ENCODE measurements around the gene ACAD9.
"Not testable (repeated sequence)": the region's sequence is repeated elsewhere in the genome, so short reads cannot be mapped to it uniquely, and the experiment has no call there.

ACAD9 gene

GRCh38 chr3:128863560-128863959, 15.9 kb upstream of the ACAD9 start:
- no peak for DNase-seq

DNA sequence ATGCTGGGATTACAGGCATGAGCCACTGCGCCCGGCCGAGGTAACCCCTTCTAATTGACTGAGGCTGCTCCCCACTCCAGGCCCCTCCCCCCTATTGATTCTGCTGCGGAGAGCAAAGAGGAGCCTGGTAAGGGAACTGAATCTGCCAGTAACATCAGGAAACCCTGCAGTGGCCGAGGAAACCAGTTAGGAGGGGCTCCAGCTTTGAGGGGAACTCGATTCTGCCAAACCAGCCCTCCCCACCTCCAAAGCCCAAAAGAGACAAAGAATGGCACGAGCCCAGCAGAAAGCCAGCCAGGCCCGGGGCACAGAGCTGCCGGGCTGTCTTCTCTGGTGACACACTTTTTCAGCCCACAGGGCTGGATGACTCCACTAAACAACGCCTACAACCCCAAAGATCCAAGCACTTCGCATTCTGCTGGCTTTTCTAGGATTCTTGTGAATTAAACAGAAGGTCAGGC, 15.0 kb upstream of the ACAD9 start:
- DNase-seq, result no peak

- not testable (repeated sequence) for DNase-seq
Observed at GRCh38 chr3:128864849-128865804, 14.3 kb upstream of the ACAD9 start.

DNA sequence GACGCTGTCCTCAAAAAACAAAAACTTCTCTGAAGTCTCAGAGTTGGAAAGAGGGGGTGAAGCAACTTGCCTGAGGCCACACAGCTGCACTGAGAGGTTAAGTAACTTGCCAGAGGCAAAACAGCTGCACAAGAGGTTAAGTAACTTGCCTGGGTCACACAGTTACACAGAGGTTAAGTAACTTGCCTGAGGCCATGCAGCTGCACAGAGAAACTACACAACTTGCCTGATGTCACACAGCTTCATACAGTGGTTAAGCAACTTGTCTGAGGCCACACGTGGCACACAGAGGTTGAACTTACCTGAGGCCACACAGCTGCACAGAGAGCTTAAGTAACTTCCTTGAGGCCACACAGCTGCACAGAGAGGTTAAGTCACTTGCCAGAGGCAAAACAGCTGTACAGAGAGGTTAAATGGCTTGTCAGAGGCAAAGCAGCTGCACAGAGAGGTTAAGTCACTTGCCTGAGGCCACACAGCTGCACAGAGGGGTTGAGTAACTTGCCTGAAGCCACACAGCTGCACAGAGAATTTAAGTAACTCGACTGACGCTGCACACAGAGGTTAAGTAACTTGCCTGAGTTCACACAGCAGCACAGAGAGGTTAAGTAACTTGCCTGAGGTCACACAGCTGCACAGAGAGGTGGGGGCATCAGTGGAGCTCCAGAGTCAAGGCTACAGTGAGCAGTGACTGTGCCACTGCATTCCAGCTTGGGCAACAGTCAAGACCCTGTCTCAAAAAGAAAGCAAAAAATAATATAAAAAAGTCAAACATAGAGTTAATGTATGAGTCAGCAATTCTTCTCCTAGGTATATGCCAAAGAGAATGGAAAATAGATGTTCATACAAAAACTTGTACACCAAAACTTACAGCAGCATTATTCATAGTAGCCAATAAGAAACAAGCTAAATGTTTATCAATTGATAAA, 12.0 kb upstream of the ACAD9 start:
- DNase-seq, result no peak

- DNase-seq, result no peak
Observed at GRCh38 chr3:128870347-128870746, 9.1 kb upstream of the ACAD9 start.

DNA sequence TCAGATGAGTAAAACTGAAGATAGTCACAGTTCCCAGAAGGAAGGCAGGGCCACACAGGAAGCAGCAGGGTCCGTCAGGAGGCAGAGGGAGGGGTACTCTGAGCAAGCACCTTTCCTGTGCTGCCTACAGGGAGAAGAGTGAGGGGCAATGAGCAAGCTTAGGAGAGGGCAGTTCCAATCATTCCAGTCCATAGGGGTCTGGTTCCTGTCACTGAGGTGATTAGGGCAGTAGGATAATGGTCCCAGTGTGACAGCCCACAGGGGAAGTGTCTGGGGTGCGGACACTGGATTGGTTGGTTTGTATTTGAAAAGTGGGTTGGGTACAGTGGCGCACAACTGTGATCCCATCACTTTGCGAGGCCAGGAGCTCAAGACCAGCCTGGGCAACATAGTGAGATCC, 7.1 kb upstream of the ACAD9 start:
- DNase-seq, result no peak

DNA sequence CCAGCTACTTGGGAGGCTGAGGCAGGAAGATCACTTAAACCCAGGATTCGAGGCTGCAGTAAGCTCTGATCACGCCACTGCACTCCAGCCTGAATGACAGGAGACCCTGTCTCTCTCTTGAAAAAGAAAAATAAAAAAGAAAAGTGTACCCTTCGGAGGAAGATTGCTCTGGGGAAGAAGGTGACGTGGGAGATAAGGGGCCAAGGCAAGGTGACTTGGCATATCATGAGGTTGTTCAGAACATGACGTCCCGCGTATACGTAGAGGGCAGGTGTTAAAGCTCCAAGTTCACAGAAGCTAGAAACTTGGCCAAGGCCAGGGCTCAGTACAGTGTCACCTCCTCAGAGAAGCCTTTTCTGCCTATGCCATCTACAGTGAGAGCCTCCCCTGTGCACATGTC, 6.7 kb upstream of the ACAD9 start:
- DNase-seq, result no peak

DNA sequence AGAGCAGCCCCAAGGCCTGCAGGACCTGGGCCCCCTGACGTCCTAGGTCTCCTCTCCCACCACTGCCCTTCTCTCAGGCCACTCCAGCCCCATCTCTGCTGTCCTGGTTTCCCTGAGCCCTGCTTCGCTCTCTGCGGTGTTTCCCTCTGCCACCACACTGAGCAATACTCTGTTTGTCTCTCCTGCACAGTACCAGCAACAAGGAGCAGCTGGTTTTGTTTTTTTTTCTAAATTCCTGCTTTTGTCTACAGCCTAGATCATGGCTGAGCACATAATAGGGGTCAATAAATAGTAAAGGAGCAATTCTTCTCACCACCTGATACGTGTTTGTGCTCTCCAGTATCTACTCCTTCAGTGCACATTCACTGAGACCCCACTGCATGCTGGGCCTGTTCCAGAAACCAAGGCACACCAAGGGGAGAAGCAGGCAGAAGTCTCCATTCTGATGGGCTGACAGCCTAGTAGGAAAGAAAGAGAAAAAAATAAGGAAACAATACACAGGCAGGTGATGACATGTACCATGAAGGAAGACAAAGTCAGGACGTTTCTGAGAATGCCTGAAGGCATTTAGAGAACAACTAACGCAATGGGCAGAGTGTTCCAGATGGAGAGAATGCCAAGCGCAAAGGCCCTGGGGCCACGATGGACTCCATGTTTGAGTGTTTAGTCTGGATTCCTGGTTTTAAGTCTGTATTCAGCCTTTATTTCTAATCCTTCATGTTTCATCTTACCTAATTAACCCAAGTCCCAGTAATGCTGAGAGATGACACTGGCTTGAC, 6.0 kb upstream of the ACAD9 start:
- DNase-seq, result no peak

GRCh38 chr3:128874481-128875180, 4.8 kb upstream of the ACAD9 start:
- DNase-seq, result no peak

- peak; percentile 63 to 70 for DNase-seq
Observed at GRCh38 chr3:128875556-128876120, 3.8 kb upstream of the ACAD9 start.

GRCh38 chr3:128878011-128878457, 1.4 kb upstream of the ACAD9 start:
- DNase-seq, result no peak

- DNase-seq, result peak; percentile 39 to 41
Observed at GRCh38 chr3:128878556-128879124, 780 bp upstream of the ACAD9 start.

DNA sequence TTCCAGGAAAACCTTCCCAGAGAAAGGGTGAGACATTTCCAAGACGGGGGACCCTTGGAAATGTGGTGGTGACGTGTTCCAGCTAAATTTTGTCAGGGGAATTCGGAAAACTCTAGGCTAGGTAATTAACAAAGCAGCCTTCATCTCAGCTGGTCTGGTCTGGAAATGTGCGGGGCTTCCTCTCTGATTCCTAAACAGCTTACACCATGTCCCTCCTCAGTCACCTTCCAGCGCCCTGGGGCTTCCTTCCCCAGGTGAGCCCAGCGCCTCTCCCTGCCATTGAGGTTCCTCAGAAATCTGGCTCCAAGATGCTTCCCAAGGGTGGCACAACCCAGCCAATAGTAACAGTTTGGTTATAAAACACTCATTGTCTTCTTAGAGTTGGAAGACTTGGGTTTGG, 571 bp downstream of the ACAD9 start:
- no peak for DNase-seq

DNA sequence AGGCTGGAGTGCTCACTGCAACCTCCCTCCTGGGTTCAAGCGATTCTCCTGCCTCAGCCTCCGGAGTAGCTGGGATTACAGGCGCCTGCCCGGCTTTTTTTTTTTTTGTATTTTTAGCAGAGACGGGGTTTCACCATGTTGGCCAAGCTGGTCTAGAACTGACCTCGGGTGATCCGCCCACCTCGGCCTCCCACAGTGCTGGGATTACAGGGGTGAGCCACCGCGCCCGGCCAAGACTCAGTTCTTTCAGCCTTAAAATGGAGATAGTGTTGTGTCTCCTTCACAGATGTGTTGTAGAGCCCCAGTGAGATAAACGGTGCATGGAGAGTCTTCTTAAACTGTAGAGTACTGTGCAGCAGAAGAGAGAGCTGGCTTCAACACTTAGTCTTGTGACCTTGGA, 1.0 kb downstream of the ACAD9 start:
- not testable (repeated sequence) for DNase-seq

DNA sequence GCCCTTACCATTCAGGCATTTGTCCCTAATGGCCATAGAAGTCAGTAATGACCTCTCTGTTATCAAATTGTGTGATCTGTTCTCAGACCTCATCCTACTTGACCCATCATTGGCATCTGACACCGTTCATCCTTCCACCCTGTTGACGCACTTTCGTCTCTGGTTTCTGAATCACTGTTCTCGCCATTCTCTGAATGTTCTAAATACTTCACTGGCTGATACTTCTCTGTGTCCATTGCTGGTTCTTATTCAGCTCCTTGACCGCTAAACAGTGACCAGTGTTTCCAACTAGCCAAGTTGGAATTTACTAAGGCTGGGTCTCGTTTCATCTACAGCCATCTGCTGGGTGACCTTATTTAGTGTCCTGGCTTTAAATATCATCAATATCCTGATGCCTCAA, 2.2 kb downstream of the ACAD9 start:
- no peak for DNase-seq

DNA sequence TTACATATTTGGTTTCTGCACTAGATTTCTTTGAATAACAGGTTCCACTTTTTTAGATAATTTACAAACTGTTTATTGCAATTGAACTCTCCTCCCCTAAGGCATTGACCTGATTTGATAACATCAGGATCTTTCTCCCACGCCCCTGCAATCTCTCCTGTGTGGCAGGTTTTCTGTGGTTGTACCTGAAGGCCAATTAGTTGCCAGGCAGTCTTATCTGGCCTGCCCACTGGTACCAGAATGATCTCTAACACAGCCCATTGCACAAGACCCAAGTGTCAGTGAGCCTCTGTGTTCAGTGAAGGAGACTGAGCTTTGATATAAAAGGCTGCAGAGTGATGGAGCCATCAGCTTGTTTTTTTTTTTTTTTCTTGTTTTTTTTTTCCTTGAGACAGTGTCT, 3.3 kb downstream of the ACAD9 start:
- DNase-seq, result no peak

GRCh38 chr3:128884992-128885391, 5.6 kb downstream of the ACAD9 start:
- DNase-seq, result no peak

DNA sequence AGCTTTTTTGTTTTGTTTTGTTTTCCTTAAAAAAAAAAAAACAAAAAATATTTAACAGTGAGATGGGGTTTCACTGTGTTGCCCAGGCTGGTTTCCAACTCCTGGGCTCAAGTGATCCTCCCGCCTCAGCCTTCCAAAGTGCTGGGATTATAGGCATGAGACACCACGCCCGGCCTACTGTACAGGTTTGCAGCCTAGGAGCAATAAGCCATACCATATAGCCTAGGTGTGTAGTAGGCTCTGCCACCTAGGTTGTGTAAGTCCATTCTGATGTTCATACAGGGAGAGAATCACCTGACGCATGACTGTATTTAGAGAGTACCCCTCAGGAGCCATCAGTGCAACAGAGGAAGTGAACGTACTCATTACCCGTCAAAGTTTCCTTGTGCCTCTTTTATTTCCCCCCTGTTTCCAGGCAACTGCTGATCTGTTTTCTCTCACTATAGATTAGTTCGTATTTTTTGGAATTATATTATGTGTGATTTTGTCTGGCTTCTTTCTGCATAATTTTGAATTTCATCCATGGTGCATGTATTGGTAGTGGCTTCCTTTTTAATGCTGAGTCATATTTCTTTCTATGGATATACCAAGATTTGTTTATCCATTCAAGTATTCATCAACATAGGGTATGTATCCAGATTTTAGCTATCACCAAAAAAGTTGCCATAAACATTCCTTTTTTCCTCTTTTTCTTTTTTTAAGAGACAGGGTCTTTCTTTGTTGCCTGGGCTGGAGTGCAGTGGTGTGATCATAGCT, 9.9 kb downstream of the ACAD9 start:
- DNase-seq, result no peak

- no peak for DNase-seq
Observed at GRCh38 chr3:128895843-128896697, 16.6 kb downstream of the ACAD9 start.

DNA sequence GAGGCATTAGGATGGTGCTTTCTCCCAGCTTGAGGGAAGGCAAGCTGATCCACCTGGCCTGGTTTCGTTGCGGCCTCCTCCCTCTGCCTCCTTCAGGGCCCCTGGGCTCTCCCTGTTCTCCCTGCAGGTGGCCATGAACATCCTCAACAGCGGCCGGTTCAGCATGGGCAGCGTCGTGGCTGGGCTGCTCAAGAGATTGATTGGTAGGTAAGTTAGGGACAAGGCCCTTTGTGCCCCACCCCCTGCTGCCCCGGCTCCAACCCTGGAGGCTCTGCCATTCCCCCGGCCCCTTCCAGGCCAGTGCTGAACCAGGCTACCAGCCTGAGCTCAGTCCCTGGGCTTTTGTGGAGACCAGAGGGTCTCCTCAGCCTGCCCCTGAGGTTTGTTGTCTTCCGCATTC, 23.0 kb downstream of the ACAD9 start:
- no peak for DNase-seq

Data from CD4-positive, alpha-beta T cell treated with Interleukin-1 beta for 1 hour (primary cell).